ENCODE data around the gene GATD1. TPM values are rescaled to one million over a fixed set of nuclear protein-coding genes. Genes with fewer than 3 reads are reported as not detected.

The GATD1 gene
- total RNA-seq, 1 donor from 2014 or later: 26.2 TPM

- intact Hi-C loops (cut with micrococcal nuclease): no loop called here
- Histone ChIP-seq H3K9me3 (replicated peaks) (no peaks in the 10 kb centered on the region), H3K4me1 (peaks cover 36% of the 10 kb centered on the region), H3K36me3 (peaks cover 27% of the 10 kb centered on the region), H3K27ac (replicated peaks) (no peak overlapping the region), H3K4me3 (no peak overlapping the region), H3K27me3 (ENCODE audit: low read depth) (no peaks in the 10 kb centered on the region)
- TF ChIP-seq CTCF (IDR thresholded peaks at IDR 0.05; ENCODE audit: borderline replicate concordance): no peak
- DNase-seq: no peak
Measured at GRCh38 chr11:813456-814096, 36.3 kb upstream of the GATD1 start.

GRCh38 chr11:813072-813455 lies 35.8 kb upstream of the GATD1 start:
- no peaks in the 10 kb centered on the region for H3K27me3 ChIP-seq (ENCODE audit: low read depth)
- DNase-seq: no peak
- H3K27ac ChIP-seq (replicated peaks): no peak overlapping the region
- no peaks in the 10 kb centered on the region for H3K9me3 ChIP-seq (replicated peaks)
- peaks cover 27% of the 10 kb centered on the region for H3K36me3 ChIP-seq
- no peak for TF ChIP-seq CTCF (IDR thresholded peaks at IDR 0.05; ENCODE audit: borderline replicate concordance)
- H3K4me1 ChIP-seq: peaks cover 37% of the 10 kb centered on the region
- no peak overlapping the region for H3K4me3 ChIP-seq
- intact Hi-C loops (cut with micrococcal nuclease): no loop called here

GRCh38 chr11:812390-812789 lies 35.1 kb upstream of the GATD1 start:
- Histone ChIP-seq H3K9me3 (replicated peaks) (no peaks in the 10 kb centered on the region), H3K36me3 (peaks cover 27% of the 10 kb centered on the region), H3K27me3 (ENCODE audit: low read depth) (no peaks in the 10 kb centered on the region), H3K27ac (replicated peaks) (no peak overlapping the region), H3K4me1 (peaks cover 42% of the 10 kb centered on the region), H3K4me3 (no peak overlapping the region)
- no peak for DNase-seq
- intact Hi-C loops (cut with micrococcal nuclease): no loop called here
- TF ChIP-seq CTCF (IDR thresholded peaks at IDR 0.05; ENCODE audit: borderline replicate concordance): no peak

GRCh38 chr11:811446-812245 lies 34.4 kb upstream of the GATD1 start:
- TF ChIP-seq CTCF (IDR thresholded peaks at IDR 0.05; ENCODE audit: borderline replicate concordance): no peak
- peaks cover 42% of the 10 kb centered on the region for H3K4me1 ChIP-seq
- H3K27me3 ChIP-seq (ENCODE audit: low read depth): no peaks in the 10 kb centered on the region
- peak overlapping the region; percentile 99 for H3K4me3 ChIP-seq
- intact Hi-C loops (cut with micrococcal nuclease): no loop called here
- H3K27ac ChIP-seq (replicated peaks): peak overlapping the region; percentile 98
- peaks cover 27% of the 10 kb centered on the region for H3K36me3 ChIP-seq
- H3K9me3 ChIP-seq (replicated peaks): no peaks in the 10 kb centered on the region
- no peak for DNase-seq

GRCh38 chr11:810040-810567 lies 32.8 kb upstream of the GATD1 start:
- DNase-seq: no peak

More at GRCh38 chr11:810040-810567, 32.8 kb upstream of the GATD1 start:
- intact Hi-C loops (cut with micrococcal nuclease): no loop called here
- Histone ChIP-seq H3K4me3 (peak overlapping the region; percentile 99), H3K27me3 (ENCODE audit: low read depth) (no peaks in the 10 kb centered on the region), H3K36me3 (peaks cover 27% of the 10 kb centered on the region), H3K27ac (replicated peaks) (peak overlapping the region; percentile 98), H3K9me3 (replicated peaks) (no peaks in the 10 kb centered on the region), H3K4me1 (peaks cover 48% of the 10 kb centered on the region)
- no peak for TF ChIP-seq CTCF (IDR thresholded peaks at IDR 0.05; ENCODE audit: borderline replicate concordance)

All from left ventricle myocardium inferior (tissue), 1 donor.